Mesenchymal stem cell (in vitro differentiated cells and primary cell): Measurements from ENCODE around the gene PRKCA.

Source experiments
- DNase-seq: peaks from one replicate; pipeline ENCODE4 v3.0.0-alpha.2; 2013
- H2AFZ ChIP-seq: one replicate; pipeline ENCODE4 v1.6.1; 2013; ENCODE audit warnings: low read depth, mild to moderate bottlenecking, control low read depth, inconsistent platforms, low read length, moderate library complexity
- H2AK5ac ChIP-seq: 2 replicates; pipeline ENCODE4 v1.6.1; 2013; ENCODE audit warnings: low read length, moderate library complexity, mild to moderate bottlenecking, inconsistent platforms; ENCODE audit not compliant: severe bottlenecking
- H2BK120ac ChIP-seq: one replicate; pipeline ENCODE4 v1.6.1; 2013; ENCODE audit warnings: low read depth, mild to moderate bottlenecking, inconsistent platforms, low read length, moderate library complexity
- H2BK12ac ChIP-seq, 2 experiments: one replicate each; pipeline ENCODE4 v1.6.1; 2013; ENCODE audit warnings: inconsistent platforms in 2 of 2, low read length in 2 of 2, mild to moderate bottlenecking in 2 of 2, moderate library complexity in 2 of 2, control low read depth in 1 of 2
- H2BK15ac ChIP-seq: one replicate; pipeline ENCODE4 v1.6.1; 2013; ENCODE audit warnings: mild to moderate bottlenecking, low read depth, inconsistent platforms; ENCODE audit not compliant: poor library complexity, severe bottlenecking
- H2BK5ac ChIP-seq: 2 replicates; pipeline ENCODE4 v1.6.1; 2013; ENCODE audit warnings: low read depth, mild to moderate bottlenecking, low read length, control low read depth, inconsistent platforms; ENCODE audit not compliant: poor library complexity, severe bottlenecking
- H3K14ac ChIP-seq, 2 experiments: one replicate each; pipeline ENCODE4 v1.6.1; 2013; ENCODE audit warnings: inconsistent platforms in 2 of 2, low read length in 2 of 2, control low read depth in 1 of 2, mild to moderate bottlenecking in 1 of 2, moderate library complexity in 1 of 2
- H3K18ac ChIP-seq, 2 experiments: one replicate each; pipeline ENCODE4 v1.6.1; 2013; ENCODE audit warnings: inconsistent platforms in 2 of 2, low read length in 2 of 2, control low read depth in 1 of 2, low read depth in 1 of 2, mild to moderate bottlenecking in 1 of 2
- H3K23ac ChIP-seq, 2 experiments: one replicate each; pipeline ENCODE4 v1.6.1; 2013; ENCODE audit warnings: inconsistent platforms in 2 of 2, low read length in 2 of 2, mild to moderate bottlenecking in 2 of 2, moderate library complexity in 2 of 2, control low read depth in 1 of 2
- H3K27ac ChIP-seq: 2 replicates; pipeline ENCODE4 v1.5.1; 2013; ENCODE audit warnings: mild to moderate bottlenecking, moderate library complexity, low read length, control low read depth, inconsistent platforms; ENCODE audit not compliant: poor library complexity, severe bottlenecking
- H3K27me3 ChIP-seq, 2 experiments: 2 replicates each; pipeline versions ENCODE4 v1.6.1 to v1.7.0; 2013; ENCODE audit warnings: low read length in 2 of 2, mild to moderate bottlenecking in 2 of 2, moderate library complexity in 2 of 2, control low read depth in 1 of 2, inconsistent platforms in 1 of 2; ENCODE audit not compliant: control insufficient read depth in 1 of 2, insufficient read depth in 1 of 2
- H3K36me3 ChIP-seq, 2 experiments: 2 replicates each; pipeline versions ENCODE4 v1.6.1 to v1.7.0; 2013; ENCODE audit warnings: low read length in 2 of 2, control low read depth in 1 of 2, inconsistent platforms in 1 of 2, low read depth in 1 of 2, mild to moderate bottlenecking in 1 of 2; ENCODE audit not compliant: insufficient read depth in 2 of 2, control insufficient read depth in 1 of 2
- H3K4ac ChIP-seq, 2 experiments: one replicate each; pipeline ENCODE4 v1.6.1; 2013; ENCODE audit warnings: inconsistent platforms in 2 of 2, low read length in 2 of 2, mild to moderate bottlenecking in 2 of 2, moderate library complexity in 2 of 2, control low read depth in 1 of 2, low read depth in 1 of 2
- H3K4me1 ChIP-seq: 2 replicates; pipeline ENCODE4 v1.6.1; 2013; ENCODE audit warnings: low read depth, low read length, control low read depth; ENCODE audit not compliant: control insufficient read depth, insufficient read depth
- H3K4me2 ChIP-seq: 2 replicates; pipeline ENCODE4 v1.6.1; 2013; ENCODE audit warnings: low read length, mild to moderate bottlenecking, inconsistent platforms; ENCODE audit not compliant: poor library complexity, severe bottlenecking
- H3K4me3 ChIP-seq, 2 experiments: 2 replicates each; pipeline versions ENCODE4 v1.5.1 to v1.7.0; 2013; ENCODE audit warnings: low read length in 2 of 2, mild to moderate bottlenecking in 2 of 2, control low read depth in 1 of 2, low read depth in 1 of 2; ENCODE audit not compliant: insufficient read depth in 1 of 2
- H3K79me1 ChIP-seq: replicated peaks from 2 replicates; pipeline ENCODE4 v1.6.1; 2013; ENCODE audit warnings: mild to moderate bottlenecking, control low read depth, low read length, inconsistent platforms; ENCODE audit not compliant: poor library complexity, severe bottlenecking
- H3K9ac ChIP-seq: 2 replicates; pipeline ENCODE4 v1.7.0; 2013; ENCODE audit warnings: mild to moderate bottlenecking, low read length, moderate library complexity
- H3K9me3 ChIP-seq: 2 replicates; pipeline ENCODE4 v1.7.0; 2013; ENCODE audit warnings: mild to moderate bottlenecking, low read length; ENCODE audit not compliant: control insufficient read depth
- H4K8ac ChIP-seq: one replicate; pipeline ENCODE4 v1.6.1; 2013; ENCODE audit warnings: inconsistent platforms, mild to moderate bottlenecking, low read length, moderate library complexity
- H4K91ac ChIP-seq: one replicate; pipeline ENCODE4 v1.6.1; 2013; ENCODE audit warnings: mild to moderate bottlenecking, low read length, inconsistent platforms
- WGBS: methylation state at CpG from one replicate; pipeline ENCODE4 v1.1.7; 2013; ENCODE audit warnings: mixed read lengths; 5-methylcytosine and 5-hydroxymethylcytosine counted together

The PRKCA gene

GRCh38 chr17:66464921-66465320 is 162.5 kb downstream of the PRKCA start:
- no peak overlapping the region for H3K4me2 ChIP-seq
- H3K36me3 ChIP-seq = no peaks in the 10 kb centered on the region
- WGBS = 33% methylated on average over 2 of the region's 3 CpGs
- peaks cover 27% of the 10 kb centered on the region for H3K4me1 ChIP-seq
- H3K9ac ChIP-seq = no peak overlapping the region
- H3K18ac ChIP-seq = no peak overlapping the region
- H2AFZ ChIP-seq = no peak overlapping the region
- no peak overlapping the region for H2BK12ac ChIP-seq
- H3K27me3 ChIP-seq = no peaks in the 10 kb centered on the region
- no peak overlapping the region for H4K8ac ChIP-seq
- no peak overlapping the region for H3K4me3 ChIP-seq
- H2BK120ac ChIP-seq = no peak overlapping the region
- no peaks in the 10 kb centered on the region for H3K9me3 ChIP-seq
- DNase-seq = peak; percentile 54
- H3K27ac ChIP-seq = no peak overlapping the region
- no peak overlapping the region for H3K23ac ChIP-seq
- H4K91ac ChIP-seq = no peak overlapping the region
- H2AK5ac ChIP-seq = no peak overlapping the region
- no peak overlapping the region for H2BK5ac ChIP-seq
- H3K79me1 ChIP-seq = peaks cover 3% of the 10 kb centered on the region
- no peak overlapping the region for H3K4ac ChIP-seq
- H2BK15ac ChIP-seq = no peak overlapping the region
- H3K14ac ChIP-seq = no peak overlapping the region

- Histone ChIP-seq H3K9ac (peak overlapping the region; percentile 80), H2BK5ac (no peak overlapping the region), H3K14ac (no peak overlapping the region), H3K4me3 (no peak overlapping the region), H2BK12ac (no peak overlapping the region), H3K79me1 (peaks cover 3% of the 10 kb centered on the region), H3K23ac (no peak overlapping the region), H3K4me2 (no peak overlapping the region), H4K8ac (no peak overlapping the region), H2BK120ac (no peak overlapping the region), H2AFZ (no peak overlapping the region), H3K4me1 (peaks cover 26% of the 10 kb centered on the region), H3K36me3 (no peaks in the 10 kb centered on the region), H3K4ac (peak overlapping the region in 1 of 2 experiments; percentile 55), H3K27ac (peak overlapping the region; percentile 91), H3K27me3 (no peaks in the 10 kb centered on the region), H2AK5ac (peak overlapping the region; percentile 81), H3K9me3 (no peaks in the 10 kb centered on the region), H3K18ac (peak overlapping the region in 1 of 2 experiments; percentile 65), H2BK15ac (no peak overlapping the region), H4K91ac (no peak overlapping the region)
- no CpG with 5 or more reads among the region's 1 CpG for WGBS
- peak; percentile 44 for DNase-seq
Measured at GRCh38 chr17:66465701-66466100, 163.3 kb downstream of the PRKCA start.

GRCh38 chr17:66466106-66466820 is 163.8 kb downstream of the PRKCA start:
- no peak overlapping the region for H3K4me2 ChIP-seq
- H3K18ac ChIP-seq = peak overlapping the region; percentile 65 to 73
- H3K9ac ChIP-seq = peak overlapping the region; percentile 80
- H4K8ac ChIP-seq = peak overlapping the region; percentile 52
- peak overlapping the region; percentile 31 for H2BK5ac ChIP-seq
- H3K27me3 ChIP-seq = no peaks in the 10 kb centered on the region
- DNase-seq = no peak
- no peaks in the 10 kb centered on the region for H3K9me3 ChIP-seq
- H3K14ac ChIP-seq = no peak overlapping the region
- H3K27ac ChIP-seq = peak overlapping the region; percentile 91
- H3K4ac ChIP-seq = peak overlapping the region; percentile 55 to 96
- WGBS = 23% methylated on average over 9 of the region's 11 CpGs
- H2AK5ac ChIP-seq = peak overlapping the region; percentile 81
- no peak overlapping the region for H2AFZ ChIP-seq
- peak overlapping the region; percentile 75 to 85 for H2BK12ac ChIP-seq
- H3K4me3 ChIP-seq = no peak overlapping the region
- H2BK15ac ChIP-seq = no peak overlapping the region
- no peaks in the 10 kb centered on the region for H3K36me3 ChIP-seq
- peak overlapping the region; percentile 83 for H4K91ac ChIP-seq
- no peak overlapping the region for H3K23ac ChIP-seq
- H3K4me1 ChIP-seq = peaks cover 23% of the 10 kb centered on the region
- peaks cover 3% of the 10 kb centered on the region for H3K79me1 ChIP-seq
- peak overlapping the region; percentile 80 for H2BK120ac ChIP-seq

- Histone ChIP-seq H3K4me2 (peak overlapping the region; percentile 24), H4K8ac (no peak overlapping the region), H2BK12ac (no peak overlapping the region), H2BK5ac (no peak overlapping the region), H4K91ac (no peak overlapping the region), H3K4me3 (peak overlapping the region in 1 of 2 experiments; percentile 32), H2BK15ac (no peak overlapping the region), H3K79me1 (peaks cover 3% of the 10 kb centered on the region), H3K27me3 (no peaks in the 10 kb centered on the region), H3K23ac (no peak overlapping the region), H3K27ac (peak overlapping the region; percentile 91), H2AK5ac (no peak overlapping the region), H3K36me3 (no peaks in the 10 kb centered on the region), H3K18ac (no peak overlapping the region), H3K9me3 (no peaks in the 10 kb centered on the region), H3K14ac (no peak overlapping the region), H2BK120ac (no peak overlapping the region), H3K4ac (no peak overlapping the region), H3K4me1 (peaks cover 23% of the 10 kb centered on the region), H2AFZ (no peak overlapping the region), H3K9ac (peak overlapping the region; percentile 80)
- WGBS = 1% methylated on average over 5 of the region's 7 CpGs
- DNase-seq = peak; percentile 99
Measured at GRCh38 chr17:66466840-66467367, 164.5 kb downstream of the PRKCA start.
